Astrocyte (in vitro differentiated cells and primary cell): ENCODE results near the gene OLA1.

Source experiments
- CTCF ChIP-seq: IDR thresholded peaks from 2 replicates; pipeline ENCODE4 v1.5.1; 2011; ENCODE audit warnings: low read depth, mild to moderate bottlenecking, inconsistent platforms, low read length, moderate library complexity; ENCODE audit not compliant: insufficient read depth
- EZH2 ChIP-seq: IDR thresholded peaks from 2 replicates; pipeline ENCODE4 v1.6.1; 2012; ENCODE audit warnings: mild to moderate bottlenecking, low read length, inconsistent platforms; ENCODE audit not compliant: insufficient read depth

DNA sequence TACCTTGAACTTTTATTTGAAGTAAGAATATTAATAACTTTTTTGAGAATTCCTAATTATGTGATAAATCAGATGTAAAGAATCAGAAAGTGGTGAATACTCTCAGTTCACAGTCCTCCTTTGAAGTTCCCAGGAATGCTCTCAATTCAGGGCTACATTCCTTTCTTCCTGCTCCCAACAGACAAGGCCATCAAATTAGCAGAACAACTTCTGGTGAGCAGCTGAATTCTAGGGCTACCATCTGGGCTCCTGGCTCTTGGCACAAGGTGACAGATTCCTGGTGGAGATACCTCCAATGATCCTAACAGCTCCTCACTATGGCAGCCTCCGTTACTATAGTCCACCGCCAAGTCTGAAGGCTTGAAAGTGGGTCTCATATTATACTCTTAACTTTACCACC lies 37.8 kb upstream of the OLA1 start:
- no peak for TF ChIP-seq CTCF
- no peak for TF ChIP-seq EZH2
